Heart right ventricle (tissue), 16 donors: Measurements from ENCODE around the gene FGD4. TPM values are rescaled to one million over a fixed set of nuclear protein-coding genes. Genes with fewer than 3 reads are reported as not detected.

Source experiments
- ATAC-seq, 8 donors: fragments of 200-7000 bp; cut with Tn5 transposase; one replicate each; pipeline ENCODE4 v1.9.1; 2020; ENCODE audit warnings: mild to moderate bottlenecking in 8 of 8, moderate library complexity in 8 of 8, moderate number of reproducible peaks in 1 of 8
- DNase-seq, 2 donors: peaks; one replicate each; pipeline ENCODE4 v3.0.0-alpha.2; 2020
- H3K27ac ChIP-seq, 10 donors: fragments of 200-600 bp; sonication (generic) in 2 of 10; one replicate each; pipeline versions ENCODE4 v1.5.0 to v1.8.0; 2020 to 2022; ENCODE audit warnings: mild to moderate bottlenecking in 3 of 10
- H3K27me3 ChIP-seq, 7 donors: fragments of 200-600 bp; one replicate each; pipeline ENCODE4 v1.8.0; 2021 to 2022; ENCODE audit warnings: mild to moderate bottlenecking in 2 of 7
- H3K36me3 ChIP-seq, 9 donors: fragments of 200-600 bp; sonication (generic) in 1 of 9; one replicate each; pipeline versions ENCODE4 v1.5.0 to v1.8.0; 2020 to 2022; ENCODE audit warnings: mild to moderate bottlenecking in 2 of 9
- H3K4me1 ChIP-seq, 9 donors: fragments of 200-600 bp; sonication (generic) in 1 of 9; one replicate each; pipeline versions ENCODE4 v1.5.0 to v1.8.0; 2020 to 2022; ENCODE audit warnings: mild to moderate bottlenecking in 4 of 9
- H3K4me3 ChIP-seq, 10 donors: fragments of 200-600 bp; sonication (generic) in 2 of 10; one replicate each; pipeline versions ENCODE4 v1.5.0 to v1.8.0; 2020 to 2022; ENCODE audit warnings: mild to moderate bottlenecking in 7 of 10, moderate library complexity in 2 of 10
- H3K9me3 ChIP-seq, 11 donors: fragments of 200-600 bp in 10 of 11; sonication (generic) in 2 of 11; one replicate each; pipeline versions ENCODE4 v1.5.0 to v1.8.0; 2013 to 2022; ENCODE audit warnings: mild to moderate bottlenecking in 2 of 11, control low read depth in 1 of 11, moderate library complexity in 1 of 11
- WGBS, 2 donors: extraction: QIAGEN DNeasy Blood & Tissue Kit; methylation state at CpG; one replicate each; pipeline ENCODE4 v1.1.7; 2013; ENCODE audit warnings: inconsistent platforms in 1 of 2; 5-methylcytosine and 5-hydroxymethylcytosine counted together
- intact Hi-C, 10 donors: fragments of 100-400 bp; cut with DNase I; formaldehyde crosslinking; loops; one replicate each; pipeline versions ENCODE4 v1.11.1 to v1.14.2; 2022
- polyA plus RNA-seq, 2 donors: library from polyadenylated mRNA; stranded (reverse); fragments of 200-250 nt; gene quantifications; one replicate each; pipeline ENCODE4 v1.2.3, GENCODE V29; 2013
- total RNA-seq, 10 donors: library from RNA; stranded (reverse); fragmentation: NEBNext Ultra II Directional in 3 of 10; extraction: Animal tissue kit (Norgen Biotek cat#: 25700) in 3 of 10; gene quantifications; one replicate each; pipeline versions ENCODE4 v1.2.1 to v1.2.4, GENCODE V29; 2021 to 2023
- TF ChIP-seq, protein P1 (sequence below), 9 donors: fragments of 200-600 bp; sonication (generic) in 2 of 9; IDR thresholded peaks; one replicate each; pipeline versions ENCODE4 v1.5.0 to v1.8.0; 2021 to 2022; ENCODE audit warnings: antibody characterized with exemption in 9 of 9, mild to moderate bottlenecking in 5 of 9, moderate library complexity in 1 of 9
- donor health status: Arrhythmogenic right ventricular cardiomyopathy.
- donor health status: ischemic (EF 13 %, LVEDD 7.1; RV severe dilation, severe dysfunction).
- donor health status: healthy with polysubstance abuse.
- donor health status: DM: no; HTN: yes; CAD: no.
- donor health status: DM: no; HTN: no; CAD: no.
- donor health status: ischemic (EF 25% LVEDD 6.9; RV normal size, moderate dysfunction).
- donor health status: ischemic (EF 25% LVEDD 5.7; RV mildly dilated, moderate dysfunction).
- donor health status: healthy.
- donor health status: DM: yes; HTN: yes; CAD: no.
- donor health status: Ischemic cardiomyopathy.
- donor health status: ischemic (EF 35%, LVEDD 5.7; RV mildly dilated, moderate dysfunction).
- donor health status: nonischemic (EF 11% LVEDD 7.7; RV severe dilation, severe dysfunction).
- donor health status: DM: yes; HTN: yes; CAD: no.
- donor health status: PGD.
- donor health status: ischemic (EF 29% LVEDD 5.4; RV normal size, mild dysfunction).
- donor health status: nonischemic (EF 23%, LVEDD 6.1; RV moderate dilation, normal function).

FGD4 gene
- total and polyA plus RNA-seq, 12 donors = 2.6 to 36.9 (median 25.5) TPM

DNA sequence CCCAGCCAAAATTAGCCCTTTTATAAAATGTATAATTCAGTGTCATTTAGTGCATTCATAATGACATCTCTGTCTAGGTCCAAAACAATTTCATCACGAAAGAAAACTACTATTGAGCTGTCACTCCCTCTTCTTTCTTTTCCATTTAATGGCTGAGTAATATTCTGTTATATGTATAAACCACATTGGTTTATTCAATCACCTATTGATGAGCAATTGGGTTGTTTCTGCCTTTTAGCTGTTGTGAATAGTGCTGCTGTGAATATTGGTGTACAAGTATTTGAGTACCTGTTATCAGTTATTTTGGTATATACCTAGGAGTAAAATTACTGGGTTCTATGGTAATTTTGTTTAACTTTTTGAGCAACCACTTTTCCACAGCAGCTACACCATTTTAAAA, 287.0 kb downstream of the FGD4 start:
- ATAC-seq = no peak
- 95% methylated on average over 1 of the region's 1 CpG for WGBS, 2 donors
- intact Hi-C loops = no loop called here

DNA sequence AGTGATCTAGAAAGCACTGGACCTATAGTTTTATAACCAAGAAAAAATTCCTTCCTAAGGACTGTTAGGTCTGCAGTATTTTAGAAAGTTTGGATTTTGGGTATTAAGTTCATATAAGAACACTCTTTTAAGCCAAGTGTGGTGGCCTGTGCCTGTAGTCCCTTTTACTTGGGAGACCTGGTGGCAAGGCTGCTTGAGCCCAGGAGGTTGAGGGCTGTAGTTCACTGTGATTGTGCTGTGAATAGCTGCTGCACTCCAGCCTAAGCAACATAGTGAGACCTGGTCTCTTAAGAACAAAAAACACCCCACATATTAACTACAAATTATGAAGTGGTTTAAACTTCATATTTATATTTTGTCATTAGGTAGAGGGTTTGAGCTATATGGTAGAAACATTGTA, 289.4 kb downstream of the FGD4 start:
- peaks cover 0 to 19% (median 0%) of the 10 kb centered on the region in 9 donors for H3K4me1 ChIP-seq
- DNase-seq (no peak), ATAC-seq (no peak)
- H3K27ac ChIP-seq = no peak overlapping the region
- peaks cover 0 to 23% (median 0%) of the 10 kb centered on the region in 9 donors for H3K36me3 ChIP-seq
- no peaks in the 10 kb centered on the region for H3K9me3 ChIP-seq
- H3K27me3 ChIP-seq = no peaks in the 10 kb centered on the region
- TF ChIP-seq, protein P1, sequence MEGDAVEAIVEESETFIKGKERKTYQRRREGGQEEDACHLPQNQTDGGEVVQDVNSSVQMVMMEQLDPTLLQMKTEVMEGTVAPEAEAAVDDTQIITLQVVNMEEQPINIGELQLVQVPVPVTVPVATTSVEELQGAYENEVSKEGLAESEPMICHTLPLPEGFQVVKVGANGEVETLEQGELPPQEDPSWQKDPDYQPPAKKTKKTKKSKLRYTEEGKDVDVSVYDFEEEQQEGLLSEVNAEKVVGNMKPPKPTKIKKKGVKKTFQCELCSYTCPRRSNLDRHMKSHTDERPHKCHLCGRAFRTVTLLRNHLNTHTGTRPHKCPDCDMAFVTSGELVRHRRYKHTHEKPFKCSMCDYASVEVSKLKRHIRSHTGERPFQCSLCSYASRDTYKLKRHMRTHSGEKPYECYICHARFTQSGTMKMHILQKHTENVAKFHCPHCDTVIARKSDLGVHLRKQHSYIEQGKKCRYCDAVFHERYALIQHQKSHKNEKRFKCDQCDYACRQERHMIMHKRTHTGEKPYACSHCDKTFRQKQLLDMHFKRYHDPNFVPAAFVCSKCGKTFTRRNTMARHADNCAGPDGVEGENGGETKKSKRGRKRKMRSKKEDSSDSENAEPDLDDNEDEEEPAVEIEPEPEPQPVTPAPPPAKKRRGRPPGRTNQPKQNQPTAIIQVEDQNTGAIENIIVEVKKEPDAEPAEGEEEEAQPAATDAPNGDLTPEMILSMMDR (IDR thresholded peaks at IDR 0.05) = no peak
- intact Hi-C loops = no loop called here
- no peak overlapping the region for H3K4me3 ChIP-seq

More for the DNA sequence above, 287.0 kb downstream of the FGD4 start:
- peaks cover 0 to 15% (median 5%) of the 10 kb centered on the region in 9 donors for H3K4me1 ChIP-seq
- no peak for DNase-seq
- no peak overlapping the region for H3K27ac ChIP-seq
- H3K27me3 ChIP-seq = no peaks in the 10 kb centered on the region
- H3K4me3 ChIP-seq = no peak overlapping the region
- no peaks in the 10 kb centered on the region for H3K9me3 ChIP-seq
- peaks cover 0 to 30% (median 0%) of the 10 kb centered on the region in 9 donors for H3K36me3 ChIP-seq
- TF ChIP-seq, protein P1 (IDR thresholded peaks at IDR 0.05) = no peak

DNA sequence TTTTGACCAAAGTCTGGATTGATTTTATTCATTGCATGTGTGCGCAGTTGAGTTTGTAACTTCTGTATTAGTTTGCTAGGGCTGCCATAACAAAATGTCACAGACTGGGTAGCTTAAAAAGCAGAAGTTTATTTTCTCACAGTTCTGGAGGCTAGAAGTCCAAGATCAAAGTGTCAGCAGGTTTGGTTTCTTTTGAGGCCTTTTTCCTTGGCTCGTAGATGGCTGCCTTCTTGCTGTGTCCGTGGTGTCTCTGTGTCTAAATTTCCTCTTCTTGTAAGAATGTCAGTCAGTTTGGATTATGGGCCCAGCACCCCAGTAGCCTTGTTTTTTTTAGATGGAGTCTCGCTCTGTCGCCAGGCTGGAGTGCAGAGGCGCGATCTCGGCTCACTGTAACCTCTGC, 291.6 kb downstream of the FGD4 start:
- no peak for DNase-seq

DNA sequence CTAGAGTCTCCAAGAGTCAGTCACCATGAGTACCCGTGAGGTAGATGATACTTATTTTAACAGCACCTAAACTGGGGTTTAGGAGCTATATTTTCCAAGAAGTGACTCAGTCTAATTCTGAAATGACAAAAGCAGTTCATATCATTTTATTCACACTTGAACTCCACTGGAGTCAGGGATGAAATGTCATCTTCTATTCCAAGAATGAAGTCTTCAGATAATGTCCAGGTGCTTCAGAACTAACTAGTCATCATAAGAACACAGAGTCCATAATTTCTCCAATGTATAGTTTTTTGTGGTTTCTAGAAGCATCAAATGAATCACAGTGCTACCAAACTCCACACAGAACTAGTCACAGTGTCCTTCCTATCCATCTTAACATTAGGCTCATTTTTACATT, 293.0 kb downstream of the FGD4 start:
- TF ChIP-seq, protein P1 (IDR thresholded peaks at IDR 0.05) = no peak
- ATAC-seq = peak in 2 of 8 donors; percentile 14 to 15
- Histone ChIP-seq H3K27ac (no peak overlapping the region), H3K9me3 (peaks cover 0 to 7% (median 0%) of the 10 kb centered on the region in 11 donors), H3K36me3 (peaks cover 0 to 11% (median 0%) of the 10 kb centered on the region in 9 donors), H3K4me3 (no peak overlapping the region), H3K4me1 (peaks cover 0 to 20% (median 0%) of the 10 kb centered on the region in 9 donors), H3K27me3 (no peaks in the 10 kb centered on the region)
- DNase-seq = no peak
- intact Hi-C loops = no loop called here
- 63 to 67% methylated on average over 1 of the region's 1 CpG for WGBS, 2 donors

More for the DNA sequence above, 291.6 kb downstream of the FGD4 start:
- ATAC-seq = no peak
- TF ChIP-seq, protein P1 (IDR thresholded peaks at IDR 0.05) = no peak
- peaks cover 0 to 11% (median 0%) of the 10 kb centered on the region in 9 donors for H3K36me3 ChIP-seq
- H3K9me3 ChIP-seq = peaks cover 0 to 6% (median 0%) of the 10 kb centered on the region in 11 donors
- intact Hi-C loops = no loop called here
- no peaks in the 10 kb centered on the region for H3K27me3 ChIP-seq
- 98 to 99% methylated on average over 8 of the region's 8 CpGs for WGBS, 2 donors
- no peak overlapping the region for H3K4me3 ChIP-seq
- peaks cover 0 to 20% (median 0%) of the 10 kb centered on the region in 9 donors for H3K4me1 ChIP-seq
- H3K27ac ChIP-seq = no peak overlapping the region
